ENCODE data around the gene POU3F2. TPM values are rescaled to one million over a fixed set of nuclear protein-coding genes. Genes with fewer than 3 reads are reported as not detected.

Gene POU3F2
- polyA plus RNA-seq, 1 of the 3 experiments (the other 2 are of a cell fraction), result 1.0 TPM

- POLR2A ChIA-PET, result no interaction called here
- WGBS (ENCODE audit: low lambda C conversion rate), result 84% methylated on average over 11 of the region's 11 CpGs
- no peaks in the 10 kb centered on the region for H3K9me2 ChIP-seq
- H3K36me3 ChIP-seq (replicated peaks in 1 of 2; ENCODE audit: control insufficient read depth in 1 of 2, insufficient read depth in 2 of 2, low read length in 1 of 2), result no peaks in the 10 kb centered on the region
- TF ChIP-seq GATA2 (CRISPR knock-in tag; IDR thresholded peaks at IDR 0.05), result no peak
- no peak for TF ChIP-seq ELF1 (IDR thresholded peaks at IDR 0.05)
- TF ChIP-seq NRF1 (IDR thresholded peaks at IDR 0.05; ENCODE audit: low read depth, low read length), result no peak
- TF ChIP-seq NFIC (IDR thresholded peaks at IDR 0.05; ENCODE audit: borderline replicate concordance), result no peak
- no peak overlapping the region for H3K9ac ChIP-seq
- no peak for DNase-seq
- H3K79me2 ChIP-seq (ENCODE audit: insufficient read depth), result no peaks in the 10 kb centered on the region
- no peaks in the 10 kb centered on the region for H4K20me1 ChIP-seq (ENCODE audit: insufficient read depth)
- H3K9me3 ChIP-seq, result no peaks in the 10 kb centered on the region
- H3K27me3 ChIP-seq (ENCODE audit: insufficient read depth), result no peaks in the 10 kb centered on the region
- CTCF ChIA-PET, result interaction anchor here (1.3 to 1.8 kb wide), 2 partner anchors 272 to 1142 kb away, joined by 3 to 8 read pairs; no protein-coding TSS in a partner anchor
- H3F3A ChIP-seq (replicated peaks; ENCODE audit: insufficient read depth), result no peaks in the 10 kb centered on the region
- no peak overlapping the region for H3K4me2 ChIP-seq
- H3K27ac ChIP-seq (ENCODE audit: low read depth in 2 of 2, low read length in 1 of 2), result no peak overlapping the region
- no peak overlapping the region for H3K4me3 ChIP-seq (ENCODE audit: low read depth in 2 of 2, low read length in 1 of 2)
- H2AFZ ChIP-seq (ENCODE audit: low read depth), result no peak overlapping the region
- H3K4me1 ChIP-seq (ENCODE audit: control insufficient read depth in 1 of 2, insufficient read depth in 2 of 2, low read depth in 1 of 2, low read length in 1 of 2), result peaks cover 0 to 5% of the 10 kb centered on the region in 2 experiments; a peak in 1 of 4 replicates
Observed at GRCh38 chr6:98847416-98847778, 13.0 kb downstream of the POU3F2 start.

GRCh38 chr6:98847779-98848538 is 13.6 kb downstream of the POU3F2 start:
- no peak for DNase-seq
- WGBS (ENCODE audit: low lambda C conversion rate), result 95% methylated on average over 27 of the region's 51 CpGs
- Histone ChIP-seq H4K20me1 (ENCODE audit: insufficient read depth) (no peaks in the 10 kb centered on the region), H3F3A (replicated peaks; ENCODE audit: insufficient read depth) (no peaks in the 10 kb centered on the region), H3K4me2 (no peak overlapping the region), H3K9ac (no peak overlapping the region), H3K27me3 (ENCODE audit: insufficient read depth) (no peaks in the 10 kb centered on the region), H2AFZ (ENCODE audit: low read depth) (no peak overlapping the region), H3K9me3 (no peaks in the 10 kb centered on the region), H3K36me3 (replicated peaks in 1 of 2; ENCODE audit: control insufficient read depth in 1 of 2, insufficient read depth in 2 of 2, low read length in 1 of 2) (no peaks in the 10 kb centered on the region), H3K9me2 (no peaks in the 10 kb centered on the region), H3K4me1 (ENCODE audit: control insufficient read depth in 1 of 2, insufficient read depth in 2 of 2, low read depth in 1 of 2, low read length in 1 of 2) (peaks cover 0 to 5% of the 10 kb centered on the region in 2 experiments; a peak in 1 of 4 replicates), H3K27ac (ENCODE audit: low read depth in 2 of 2, low read length in 1 of 2) (no peak overlapping the region), H3K4me3 (ENCODE audit: low read depth in 2 of 2, low read length in 1 of 2) (no peak overlapping the region), H3K79me2 (ENCODE audit: insufficient read depth) (no peaks in the 10 kb centered on the region)
- TF ChIP-seq TAF1 (IDR thresholded peaks at IDR 0.05; ENCODE audit: borderline replicate concordance, low read depth, low read length), result no peak
- TF ChIP-seq MAX (IDR thresholded peaks at IDR 0.05; ENCODE audit: low read depth), result no peak
- TF ChIP-seq RAD21 (IDR thresholded peaks at IDR 0.05; ENCODE audit: low read length), result no peak
- TF ChIP-seq POLR2AphosphoS5 (IDR thresholded peaks at IDR 0.05; ENCODE audit: low read depth, low read length), result no peak
- TF ChIP-seq JUND (IDR thresholded peaks at IDR 0.05), result no peak
- TF ChIP-seq NRF1 (IDR thresholded peaks at IDR 0.05; ENCODE audit: low read depth, low read length), result no peak
- no peak for TF ChIP-seq FOSL2 (IDR thresholded peaks at IDR 0.05; ENCODE audit: borderline replicate concordance, low read depth)
- no peak for TF ChIP-seq CTCF (IDR thresholded peaks at IDR 0.05)
- no peak for TF ChIP-seq NFIC (IDR thresholded peaks at IDR 0.05; ENCODE audit: borderline replicate concordance)
- TF ChIP-seq USF2 (IDR thresholded peaks at IDR 0.05; ENCODE audit: borderline replicate concordance, low read depth, low read length), result no peak
- TF ChIP-seq EP300 (IDR thresholded peaks at IDR 0.05; ENCODE audit: borderline replicate concordance in 1 of 2, low read depth in 1 of 2, low read length in 1 of 2), result no peak
- no peak for TF ChIP-seq FOXJ3 (CRISPR knock-in tag; IDR thresholded peaks at IDR 0.05)
- no peak for TF ChIP-seq FOXM1 (IDR thresholded peaks at IDR 0.05; ENCODE audit: low read depth)
- no peak for TF ChIP-seq YY1 (IDR thresholded peaks at IDR 0.05; ENCODE audit: low read depth)
- TF ChIP-seq EZH2phosphoT487 (IDR thresholded peaks at IDR 0.05; ENCODE audit: borderline replicate concordance, low read depth), result no peak
- no peak for TF ChIP-seq REST (IDR thresholded peaks at IDR 0.05; ENCODE audit: low read depth, low read length)
- POLR2A ChIA-PET, result no interaction called here
- CTCF ChIA-PET, result interaction anchor here (1.8 kb wide), 1 partner anchor 271 kb away, joined by 8 read pairs; no protein-coding TSS in a partner anchor
